Peyer's patch (tissue), 4 donors: Measurements from ENCODE around the gene UNK. TPM values are rescaled to one million over a fixed set of nuclear protein-coding genes. Genes with fewer than 3 reads are reported as not detected.
A peak's percentile ranks its signal among the peaks of the same experiment; 100 is the strongest.
"Not testable (repeated sequence)": the region's sequence is repeated elsewhere in the genome, so short reads cannot be mapped to it uniquely, and the experiment has no call there.

Source experiments
- DNase-seq, 3 donors: peaks; one replicate each; pipeline ENCODE4 v3.0.0-alpha.2; 2017 to 2019
- H3K27ac ChIP-seq, 4 donors: fragments of 200-600 bp; sonication (generic); one replicate each; pipeline ENCODE4 v1.5.1; 2016 to 2019
- H3K27me3 ChIP-seq, 2 donors: fragments of 200-600 bp; sonication (generic); one replicate each; pipeline ENCODE4 v1.5.1; 2019
- H3K36me3 ChIP-seq, 3 donors: fragments of 200-600 bp; sonication (generic); one replicate each; pipeline ENCODE4 v1.5.1; 2016 to 2019
- H3K4me1 ChIP-seq, 4 donors: fragments of 200-600 bp; sonication (generic); one replicate each; pipeline ENCODE4 v1.5.1; 2016 to 2019
- H3K4me3 ChIP-seq, 4 donors: fragments of 200-600 bp; sonication (generic); 1 replicate in 3 of 4; 2 replicates in 1 of 4; pipeline ENCODE4 v1.5.1; 2016 to 2019; ENCODE audit warnings: mild to moderate bottlenecking in 1 of 4
- H3K9me3 ChIP-seq, 4 donors: fragments of 200-600 bp; sonication (generic); one replicate each; pipeline ENCODE4 v1.5.1; 2016 to 2019; ENCODE audit warnings: mild to moderate bottlenecking in 1 of 4
- POLR2A ChIP-seq, 2 donors: fragments of 450-650 bp; IDR thresholded peaks; one replicate each; pipeline ENCODE4 v1.5.1; 2017; ENCODE audit warnings: antibody characterized with exemption in 2 of 2, mild to moderate bottlenecking in 2 of 2, moderate library complexity in 2 of 2
- total RNA-seq, 4 donors: library from RNA; depleted of rRNA; stranded (reverse); fragments of >200 nt; gene quantifications; one replicate each; pipeline ENCODE4 v1.1.0, GENCODE V29; 2016
- TF ChIP-seq, protein P1 (sequence below), 6 experiments: fragments of 450-650 bp in 4 of 6; fragments of 200-600 bp in 2 of 6; sonication (generic) in 1 of 6; IDR thresholded peaks; one replicate each; pipeline ENCODE4 v1.5.1; 2017 to 2019; ENCODE audit warnings: antibody characterized with exemption in 6 of 6, mild to moderate bottlenecking in 3 of 6, moderate library complexity in 1 of 6

Gene UNK
- total RNA-seq, 4 donors from 2014 or later, result 18.9 to 108 (median 30.6) TPM

GRCh38 chr17:75864448-75864871 lies 79.9 kb downstream of the UNK start:
- peak in 2 of 3 donors; percentile 69 to 87 for DNase-seq
- TF ChIP-seq, protein P1, sequence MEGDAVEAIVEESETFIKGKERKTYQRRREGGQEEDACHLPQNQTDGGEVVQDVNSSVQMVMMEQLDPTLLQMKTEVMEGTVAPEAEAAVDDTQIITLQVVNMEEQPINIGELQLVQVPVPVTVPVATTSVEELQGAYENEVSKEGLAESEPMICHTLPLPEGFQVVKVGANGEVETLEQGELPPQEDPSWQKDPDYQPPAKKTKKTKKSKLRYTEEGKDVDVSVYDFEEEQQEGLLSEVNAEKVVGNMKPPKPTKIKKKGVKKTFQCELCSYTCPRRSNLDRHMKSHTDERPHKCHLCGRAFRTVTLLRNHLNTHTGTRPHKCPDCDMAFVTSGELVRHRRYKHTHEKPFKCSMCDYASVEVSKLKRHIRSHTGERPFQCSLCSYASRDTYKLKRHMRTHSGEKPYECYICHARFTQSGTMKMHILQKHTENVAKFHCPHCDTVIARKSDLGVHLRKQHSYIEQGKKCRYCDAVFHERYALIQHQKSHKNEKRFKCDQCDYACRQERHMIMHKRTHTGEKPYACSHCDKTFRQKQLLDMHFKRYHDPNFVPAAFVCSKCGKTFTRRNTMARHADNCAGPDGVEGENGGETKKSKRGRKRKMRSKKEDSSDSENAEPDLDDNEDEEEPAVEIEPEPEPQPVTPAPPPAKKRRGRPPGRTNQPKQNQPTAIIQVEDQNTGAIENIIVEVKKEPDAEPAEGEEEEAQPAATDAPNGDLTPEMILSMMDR (IDR thresholded peaks at IDR 0.05), result peak in 1 of 6 experiments; percentile 14
- no peak for TF ChIP-seq POLR2A (IDR thresholded peaks at IDR 0.05)
- H3K36me3 ChIP-seq, result no peaks in the 10 kb centered on the region

DNA sequence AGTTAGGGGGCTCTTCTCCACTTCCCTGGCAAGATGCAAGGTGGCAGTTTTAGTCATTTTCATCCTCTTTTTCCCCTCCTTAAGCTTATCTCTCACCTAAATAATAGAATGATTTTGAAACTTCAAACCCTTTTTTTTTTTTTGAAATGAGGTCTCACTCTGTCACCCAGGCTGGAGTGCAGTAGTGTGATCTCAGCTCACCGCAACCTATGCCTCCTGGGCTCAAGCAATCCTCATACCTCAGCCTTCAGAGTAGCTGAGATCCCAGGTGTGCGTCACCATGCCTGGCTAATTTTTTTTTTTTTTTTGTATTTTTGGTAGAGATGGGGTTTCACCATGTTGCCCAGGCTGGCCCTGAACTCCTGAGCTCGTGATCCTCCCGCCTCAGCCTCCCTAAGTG lies 80.3 kb downstream of the UNK start:
- Histone ChIP-seq H3K4me1 (peaks cover 0 to 12% (median 4%) of the 10 kb centered on the region in 4 donors), H3K27ac (peak overlapping the region; percentile 61 to 81 (median 74))
- DNase-seq, H3K27me3 ChIP-seq, H3K4me3 ChIP-seq, H3K9me3 ChIP-seq, H3K36me3 ChIP-seq: not testable (repeated sequence)

More at GRCh38 chr17:75864448-75864871, 79.9 kb downstream of the UNK start:
- H3K27me3 ChIP-seq, result no peaks in the 10 kb centered on the region
- peak overlapping the region; percentile 61 to 81 (median 74) for H3K27ac ChIP-seq
- no peaks in the 10 kb centered on the region for H3K9me3 ChIP-seq
- peaks cover 0 to 8% (median 3%) of the 10 kb centered on the region in 4 donors for H3K4me1 ChIP-seq
- no peak overlapping the region for H3K4me3 ChIP-seq

DNA sequence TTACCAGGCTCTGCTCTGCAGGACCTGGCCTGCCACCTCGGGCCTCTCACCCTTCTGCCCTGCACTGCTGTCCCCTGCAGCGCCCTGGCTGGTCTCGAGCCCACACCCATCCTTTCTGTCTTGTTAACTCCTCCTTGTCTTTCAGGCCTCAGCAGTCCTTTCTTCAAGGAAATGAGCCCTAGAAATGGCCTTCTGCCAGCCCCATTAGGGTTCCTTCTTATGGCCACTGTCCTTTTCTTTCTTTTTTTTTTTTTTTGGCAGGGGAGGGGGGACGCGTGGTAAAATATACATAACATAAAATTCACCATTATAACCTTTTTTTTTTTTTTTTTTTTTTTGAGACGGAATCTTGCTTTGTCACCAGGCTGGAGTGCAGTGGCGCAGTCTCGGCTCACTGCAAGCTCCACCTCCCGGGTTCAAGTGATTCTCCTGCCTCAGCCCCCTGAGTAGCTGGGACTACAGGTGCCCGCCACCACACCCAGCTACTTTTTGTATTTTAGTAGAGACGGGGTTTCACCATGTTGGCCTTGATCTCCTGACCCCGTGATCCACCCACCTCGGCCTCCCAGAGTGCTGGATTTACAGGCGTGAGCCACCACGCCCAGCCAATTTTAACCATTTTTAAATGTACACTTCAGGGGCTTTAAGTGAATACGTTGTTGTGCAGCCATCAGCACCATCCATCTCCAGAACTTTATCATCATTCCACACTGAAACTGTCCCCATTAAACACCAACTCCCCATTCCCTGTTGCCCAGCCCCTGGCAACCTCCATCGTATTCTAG lies 81.0 kb downstream of the UNK start:
- H3K36me3 ChIP-seq, H3K4me3 ChIP-seq, DNase-seq, H3K9me3 ChIP-seq, H3K27me3 ChIP-seq: not testable (repeated sequence)
- Histone ChIP-seq H3K4me1 (peaks cover 0 to 19% (median 4%) of the 10 kb centered on the region in 4 donors), H3K27ac (peak overlapping the region; percentile 43 to 76 (median 66))

- H3K27me3 ChIP-seq, H3K4me3 ChIP-seq, H3K36me3 ChIP-seq, DNase-seq, H3K9me3 ChIP-seq: not testable (repeated sequence)
- Histone ChIP-seq H3K4me1 (peaks cover 0 to 37% (median 7%) of the 10 kb centered on the region in 4 donors), H3K27ac (peak overlapping the region; percentile 55 to 87 (median 76))
These were observed 84.2 kb downstream of the UNK start for GRCh38 chr17:75868730-75869281.

DNA sequence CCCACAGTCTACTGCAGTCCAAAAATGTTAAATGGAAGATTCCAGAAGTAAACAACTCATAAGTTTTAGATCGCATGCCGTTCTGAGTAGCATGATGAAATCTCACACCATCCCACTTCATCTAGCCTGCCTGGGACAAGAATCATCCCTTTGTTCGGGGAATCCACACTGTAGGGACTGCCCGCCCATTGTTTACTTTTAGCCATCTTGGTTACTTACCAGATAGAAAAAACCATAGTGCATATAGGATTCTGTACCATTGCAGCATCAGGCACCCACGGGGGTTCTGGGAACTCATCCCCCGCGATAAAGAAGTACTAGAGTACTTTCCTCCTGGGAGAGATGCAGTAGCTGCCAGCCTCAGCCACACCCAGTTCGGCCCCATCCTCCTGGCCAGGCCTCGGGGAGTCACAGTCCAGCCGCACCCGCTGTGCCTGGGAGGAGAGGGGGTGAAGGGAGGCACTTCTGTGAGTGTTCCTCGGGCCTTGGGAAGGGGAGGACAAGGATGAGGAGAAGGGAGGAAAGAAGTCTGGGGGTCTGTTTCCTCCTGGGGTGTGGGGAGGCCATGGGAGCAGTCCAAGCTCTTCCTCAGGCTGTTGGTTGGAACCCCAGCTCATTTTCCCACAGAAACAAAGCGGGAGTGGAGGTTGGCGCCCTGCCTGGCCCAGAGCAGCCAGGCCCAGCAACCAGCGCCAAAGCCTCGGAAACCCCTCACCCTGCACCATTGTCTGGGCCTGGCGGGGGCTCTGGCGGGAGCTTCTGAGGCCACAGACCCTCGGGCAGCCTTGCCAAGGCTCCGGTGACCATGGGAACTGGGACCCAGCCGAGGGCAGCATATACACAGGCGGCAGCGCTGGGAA lies 84.9 kb downstream of the UNK start:
- H3K36me3 ChIP-seq, result peaks cover 0 to 9% (median 0%) of the 10 kb centered on the region in 3 donors
- H3K9me3 ChIP-seq, result no peaks in the 10 kb centered on the region
- TF ChIP-seq POLR2A (IDR thresholded peaks at IDR 0.05), result no peak
- TF ChIP-seq, protein P1 (IDR thresholded peaks at IDR 0.05), result no peak
- peak overlapping the region; percentile 68 to 87 (median 76) for H3K27ac ChIP-seq
- peaks cover 0 to 43% (median 5%) of the 10 kb centered on the region in 4 donors for H3K4me1 ChIP-seq
- peak overlapping the region in 1 of 4 donors; percentile 8 for H3K4me3 ChIP-seq
- H3K27me3 ChIP-seq, result no peaks in the 10 kb centered on the region
- peak in 2 of 3 donors; percentile 83 to 86 for DNase-seq

GRCh38 chr17:75870228-75870627 lies 85.6 kb downstream of the UNK start:
- not testable (repeated sequence) for DNase-seq, H3K4me3 ChIP-seq, H3K9me3 ChIP-seq, H3K27me3 ChIP-seq
- H3K27ac ChIP-seq, result peak overlapping the region; percentile 68 to 87 (median 76)
- H3K4me1 ChIP-seq, result peaks cover 0 to 50% (median 5%) of the 10 kb centered on the region in 4 donors
- peaks cover 0 to 16% (median 0%) of the 10 kb centered on the region in 3 donors for H3K36me3 ChIP-seq

GRCh38 chr17:75872434-75873351 lies 88.1 kb downstream of the UNK start:
- Histone ChIP-seq H3K27me3 (no peaks in the 10 kb centered on the region), H3K27ac (peak overlapping the region; percentile 64 to 95 (median 76)), H3K9me3 (no peaks in the 10 kb centered on the region), H3K36me3 (peaks cover 0 to 18% (median 0%) of the 10 kb centered on the region in 3 donors), H3K4me1 (peaks cover 7 to 68% (median 22%) of the 10 kb centered on the region in 4 donors), H3K4me3 (no peak overlapping the region)
- no peak for TF ChIP-seq POLR2A (IDR thresholded peaks at IDR 0.05)
- TF ChIP-seq, protein P1 (IDR thresholded peaks at IDR 0.05), result no peak
- DNase-seq, result peak; percentile 56 to 84 (median 69)
